DOHH2 (cell line): ENCODE results near the gene UMAD1.

Experiments used
- CTCF ChIP-seq: fragments of 200-600 bp; sonication (generic); IDR thresholded peaks from one replicate; pipeline ENCODE4 v1.5.1; 2014; ENCODE audit warnings: antibody characterized with exemption, mild to moderate bottlenecking, low read depth, low read length; ENCODE audit not compliant: poor library complexity, severe bottlenecking
- EZH2phosphoT487 ChIP-seq: fragments of 200-600 bp; sonication (generic); IDR thresholded peaks from 2 replicates; pipeline ENCODE4 v1.6.1; 2017; ENCODE audit warnings: borderline replicate concordance, mild to moderate bottlenecking, antibody characterized with exemption, low read length, moderate library complexity, mixed read lengths

- no peak for TF ChIP-seq CTCF
- TF ChIP-seq EZH2phosphoT487: no peak
Measured at GRCh38 chr7:7707246-7707645, 66.7 kb downstream of the UMAD1 start.
